DOHH2 (cell line): ENCODE measurements around the gene MAPKBP1.

Experiments used
- H3F3A ChIP-seq: fragments of 200-600 bp; sonication (generic), shearing (Covaris generic); 2 replicates; pipeline ENCODE4 v1.6.0; 2016; ENCODE audit warnings: antibody characterized with exemption, mild to moderate bottlenecking; ENCODE audit not compliant: control insufficient read depth, insufficient read depth
- H3K27ac ChIP-seq: fragments of 200-600 bp; sonication (generic); 2 replicates; pipeline ENCODE4 v1.5.1; 2014; ENCODE audit warnings: low read depth, mild to moderate bottlenecking, low read length, moderate library complexity
- H3K27me3 ChIP-seq: fragments of 200-600 bp; sonication (generic); 2 replicates; pipeline ENCODE4 v1.6.1; 2014; ENCODE audit warnings: mild to moderate bottlenecking, low read length, mixed read lengths; ENCODE audit not compliant: control insufficient read depth
- H3K36me3 ChIP-seq: fragments of 200-600 bp; sonication (generic); 2 replicates; pipeline ENCODE4 v1.6.1; 2014; ENCODE audit warnings: mild to moderate bottlenecking, low read length, moderate library complexity, mixed read lengths; ENCODE audit not compliant: control insufficient read depth
- H3K4me1 ChIP-seq: fragments of 200-600 bp; sonication (generic); 2 replicates; pipeline ENCODE4 v1.6.1; 2014; ENCODE audit warnings: mild to moderate bottlenecking, low read length, mixed read lengths; ENCODE audit not compliant: control insufficient read depth
- H3K4me2 ChIP-seq: fragments of 200-600 bp; sonication (generic); 2 replicates; pipeline ENCODE4 v1.6.0; 2014; ENCODE audit warnings: mild to moderate bottlenecking, low read length, moderate library complexity
- H3K4me3 ChIP-seq: fragments of 200-600 bp; sonication (generic); 2 replicates; pipeline ENCODE4 v1.5.1; 2014; ENCODE audit warnings: mild to moderate bottlenecking, low read length, mixed read lengths
- H3K79me2 ChIP-seq: fragments of 200-600 bp; sonication (generic); 2 replicates; pipeline ENCODE4 v1.6.1; 2014; ENCODE audit warnings: mild to moderate bottlenecking, low read length, mixed read lengths; ENCODE audit not compliant: control insufficient read depth
- H3K9me2 ChIP-seq: fragments of 200-600 bp; sonication (generic); replicated peaks from 2 replicates; pipeline ENCODE4 v1.6.1; 2014; ENCODE audit warnings: mild to moderate bottlenecking, low read length, mixed read lengths; ENCODE audit not compliant: control insufficient read depth
- H3K9me3 ChIP-seq: fragments of 200-600 bp; sonication (generic); 2 replicates; pipeline ENCODE4 v1.6.1; 2014; ENCODE audit warnings: antibody characterized with exemption, low read length, mixed read lengths; ENCODE audit not compliant: control insufficient read depth, insufficient read depth
- H4K20me1 ChIP-seq: fragments of 200-600 bp; sonication (generic); 2 replicates; pipeline ENCODE4 v1.6.0; 2014; ENCODE audit warnings: low read depth, mild to moderate bottlenecking, antibody characterized with exemption, low read length, moderate library complexity; ENCODE audit not compliant: control insufficient read depth, insufficient read depth
- EZH2phosphoT487 ChIP-seq: fragments of 200-600 bp; sonication (generic); IDR thresholded peaks from 2 replicates; pipeline ENCODE4 v1.6.1; 2017; ENCODE audit warnings: borderline replicate concordance, mild to moderate bottlenecking, antibody characterized with exemption, low read length, moderate library complexity, mixed read lengths
- TF ChIP-seq, protein P1 (sequence below): fragments of 200-600 bp; sonication (generic); IDR thresholded peaks from one replicate; pipeline ENCODE4 v1.5.1; 2014; ENCODE audit warnings: antibody characterized with exemption, mild to moderate bottlenecking, low read depth, low read length; ENCODE audit not compliant: poor library complexity, severe bottlenecking

Gene MAPKBP1

DNA sequence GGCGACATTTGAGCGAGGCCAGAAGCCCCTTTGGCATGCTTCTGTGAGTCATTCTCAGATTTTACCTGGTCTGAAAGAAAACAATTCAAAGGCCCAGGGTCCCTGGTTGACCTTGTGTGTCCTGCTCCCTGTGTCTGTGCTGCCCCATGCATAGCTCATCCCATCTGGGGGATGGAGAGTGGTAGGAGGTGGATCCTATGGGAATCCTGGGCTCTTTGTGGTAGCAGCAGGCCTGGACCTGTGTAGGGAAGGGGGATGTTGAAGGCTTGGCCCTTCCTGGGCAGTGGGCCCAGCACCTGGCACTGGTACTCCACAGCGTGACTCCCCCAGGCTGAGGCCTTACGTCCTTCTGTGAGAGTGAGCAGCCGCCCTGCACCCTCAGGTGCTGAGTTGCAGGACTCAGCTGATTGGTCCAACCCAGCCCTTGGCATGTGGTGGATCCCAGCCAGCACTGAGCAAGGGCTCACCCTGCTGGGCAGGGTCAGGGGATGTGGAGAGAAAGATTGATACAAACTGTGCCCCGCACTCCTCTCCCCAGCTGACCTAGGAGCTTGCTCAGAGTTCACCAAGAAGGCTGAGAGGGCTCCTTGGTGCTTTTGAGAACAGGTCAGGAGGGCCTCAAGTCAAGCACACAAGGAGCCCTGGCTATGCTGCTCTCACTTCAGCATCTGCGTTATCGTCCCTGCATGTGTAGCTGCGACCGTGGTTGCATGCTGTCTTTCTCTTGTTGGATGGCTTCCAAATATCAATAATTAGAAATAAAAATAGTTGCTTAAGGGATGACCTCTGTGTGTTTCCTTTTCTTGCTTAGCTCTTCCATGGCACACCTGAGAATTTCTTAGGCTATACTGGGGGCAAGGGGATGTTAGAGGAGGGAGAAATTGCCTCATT is 32.3 kb downstream of the MAPKBP1 start:
- Histone ChIP-seq H3K9me3 (no peaks in the 10 kb centered on the region), H3K9me2 (no peaks in the 10 kb centered on the region), H3K36me3 (no peaks in the 10 kb centered on the region), H4K20me1 (no peaks in the 10 kb centered on the region), H3K4me2 (no peak overlapping the region), H3K4me3 (no peak overlapping the region), H3K27me3 (no peaks in the 10 kb centered on the region), H3F3A (no peaks in the 10 kb centered on the region), H3K27ac (no peak overlapping the region), H3K79me2 (no peaks in the 10 kb centered on the region), H3K4me1 (peaks cover 14% of the 10 kb centered on the region)
- TF ChIP-seq, protein P1, sequence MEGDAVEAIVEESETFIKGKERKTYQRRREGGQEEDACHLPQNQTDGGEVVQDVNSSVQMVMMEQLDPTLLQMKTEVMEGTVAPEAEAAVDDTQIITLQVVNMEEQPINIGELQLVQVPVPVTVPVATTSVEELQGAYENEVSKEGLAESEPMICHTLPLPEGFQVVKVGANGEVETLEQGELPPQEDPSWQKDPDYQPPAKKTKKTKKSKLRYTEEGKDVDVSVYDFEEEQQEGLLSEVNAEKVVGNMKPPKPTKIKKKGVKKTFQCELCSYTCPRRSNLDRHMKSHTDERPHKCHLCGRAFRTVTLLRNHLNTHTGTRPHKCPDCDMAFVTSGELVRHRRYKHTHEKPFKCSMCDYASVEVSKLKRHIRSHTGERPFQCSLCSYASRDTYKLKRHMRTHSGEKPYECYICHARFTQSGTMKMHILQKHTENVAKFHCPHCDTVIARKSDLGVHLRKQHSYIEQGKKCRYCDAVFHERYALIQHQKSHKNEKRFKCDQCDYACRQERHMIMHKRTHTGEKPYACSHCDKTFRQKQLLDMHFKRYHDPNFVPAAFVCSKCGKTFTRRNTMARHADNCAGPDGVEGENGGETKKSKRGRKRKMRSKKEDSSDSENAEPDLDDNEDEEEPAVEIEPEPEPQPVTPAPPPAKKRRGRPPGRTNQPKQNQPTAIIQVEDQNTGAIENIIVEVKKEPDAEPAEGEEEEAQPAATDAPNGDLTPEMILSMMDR = no peak
- no peak for TF ChIP-seq EZH2phosphoT487

- Histone ChIP-seq H3F3A (no peaks in the 10 kb centered on the region), H3K4me2 (no peak overlapping the region), H3K9me3 (no peaks in the 10 kb centered on the region), H4K20me1 (no peaks in the 10 kb centered on the region), H3K79me2 (no peaks in the 10 kb centered on the region), H3K4me1 (peaks cover 14% of the 10 kb centered on the region), H3K4me3 (no peak overlapping the region), H3K27ac (no peak overlapping the region), H3K9me2 (no peaks in the 10 kb centered on the region), H3K27me3 (no peaks in the 10 kb centered on the region), H3K36me3 (no peaks in the 10 kb centered on the region)
- TF ChIP-seq, protein P1 = no peak
- no peak for TF ChIP-seq EZH2phosphoT487
Observed at GRCh38 chr15:41809121-41809520, 34.8 kb downstream of the MAPKBP1 start.

- peaks cover 14% of the 10 kb centered on the region for H3K4me1 ChIP-seq
- no peak overlapping the region for H3K4me3 ChIP-seq
- no peak for TF ChIP-seq EZH2phosphoT487
- TF ChIP-seq, protein P1 = no peak
- no peaks in the 10 kb centered on the region for H3F3A ChIP-seq
- no peaks in the 10 kb centered on the region for H4K20me1 ChIP-seq
- no peaks in the 10 kb centered on the region for H3K27me3 ChIP-seq
- no peaks in the 10 kb centered on the region for H3K9me2 ChIP-seq
- no peak overlapping the region for H3K4me2 ChIP-seq
- H3K79me2 ChIP-seq = no peaks in the 10 kb centered on the region
- H3K9me3 ChIP-seq = no peaks in the 10 kb centered on the region
- H3K27ac ChIP-seq = no peak overlapping the region
- no peaks in the 10 kb centered on the region for H3K36me3 ChIP-seq
Observed at GRCh38 chr15:41809526-41810220, 35.4 kb downstream of the MAPKBP1 start.
